ENCODE measurements around the gene CNOT1.

CNOT1 gene

GRCh38 chr16:58518083-58518979 lies 111.3 kb downstream of the CNOT1 start:
- DNase-seq (ENCODE audit: low read depth), result no peak

GRCh38 chr16:58516768-58517107 lies 112.9 kb downstream of the CNOT1 start:
- no peak for DNase-seq (ENCODE audit: low read depth)

GRCh38 chr16:58515871-58516767 lies 113.5 kb downstream of the CNOT1 start:
- DNase-seq (ENCODE audit: low read depth), result peak; percentile 22

- peak; percentile 44 for DNase-seq (ENCODE audit: low read depth)
These were observed 114.3 kb downstream of the CNOT1 start, which contains the start of gene SETD6 for GRCh38 chr16:58515125-58515870. TSS of gene SETD6 (plus strand) at chr16:58515517. CDS start at chr16:58515538, 21 bp downstream.

GRCh38 chr16:58513874-58514273 lies 115.8 kb downstream of the CNOT1 start:
- DNase-seq (ENCODE audit: low read depth), result no peak

GRCh38 chr16:58511933-58512815 lies 117.5 kb downstream of the CNOT1 start:
- peak; percentile 55 for DNase-seq (ENCODE audit: low read depth)

GRCh38 chr16:58510776-58511628 lies 118.6 kb downstream of the CNOT1 start:
- no peak for DNase-seq (ENCODE audit: low read depth)

- no peak for DNase-seq (ENCODE audit: low read depth)
These were observed 119.4 kb downstream of the CNOT1 start for GRCh38 chr16:58510097-58510775.

GRCh38 chr16:58509256-58510096 lies 120.2 kb downstream of the CNOT1 start:
- DNase-seq (ENCODE audit: low read depth), result no peak

- no peak for DNase-seq (ENCODE audit: low read depth)
These were observed 120.9 kb downstream of the CNOT1 start for GRCh38 chr16:58508671-58509251.

- no peak for DNase-seq (ENCODE audit: low read depth)
These were observed 121.5 kb downstream of the CNOT1 start for GRCh38 chr16:58507963-58508670.

GRCh38 chr16:58507195-58507962 lies 122.2 kb downstream of the CNOT1 start:
- DNase-seq (ENCODE audit: low read depth), result no peak

- no peak for DNase-seq (ENCODE audit: low read depth)
These were observed 123.1 kb downstream of the CNOT1 start for GRCh38 chr16:58506241-58507194.

- DNase-seq (ENCODE audit: low read depth), result no peak
These were observed 125.5 kb downstream of the CNOT1 start for GRCh38 chr16:58503863-58504688.
